Activated B cell treated with CpG ODN at 0.5 μM for 24 hours (primary cell): ENCODE results near the gene LONRF3. TPM values are rescaled to one million over a fixed set of nuclear protein-coding genes. Genes with fewer than 3 reads are reported as not detected.
A peak's percentile ranks its signal among the peaks of the same experiment; 100 is the strongest.

ENCODE experiments used
- ATAC-seq: fragments of 200-7000 bp; cut with Tn5 transposase; one replicate; pipeline ENCODE4 v1.10.0; 2021; ENCODE audit warnings: low read depth, mild to moderate bottlenecking, moderate library complexity
- CTCF ChIA-PET: fragments of 350-600 bp; sonication (Branson Sonifier 250); formaldehyde crosslinking; loops from one replicate; lab custom pipeline; 2021; ENCODE audit warnings: antibody characterized with exemption; lab: Charles Lee
- POLR2A ChIA-PET: fragments of 350-600 bp; sonication (Branson Sonifier 250); formaldehyde crosslinking; loops from one replicate; lab custom pipeline; 2021; ENCODE audit warnings: antibody characterized with exemption; lab: Charles Lee
- DNase-seq: peaks from one replicate; pipeline ENCODE4 v3.0.0; 2022
- H3K27ac Mint-ChIP-seq: one replicate; pipeline ENCODE4 v1.8.0; 2020; ENCODE audit warnings: mixed read lengths
- H3K27me3 Mint-ChIP-seq: one replicate; pipeline ENCODE4 v1.8.0; 2021; ENCODE audit warnings: mixed read lengths
- H3K36me3 Mint-ChIP-seq: one replicate; pipeline ENCODE4 v1.8.0; 2021; ENCODE audit warnings: low read depth, mixed read lengths
- H3K4me1 Mint-ChIP-seq: one replicate; pipeline ENCODE4 v1.8.0; 2021; ENCODE audit warnings: mixed read lengths
- H3K4me3 Mint-ChIP-seq: one replicate; pipeline ENCODE4 v1.8.0; 2020; ENCODE audit warnings: mild to moderate bottlenecking, mixed read lengths
- H3K9me3 Mint-ChIP-seq: one replicate; pipeline ENCODE4 v1.8.0; 2020; ENCODE audit warnings: mixed read lengths
- CTCF ChIP-seq: fragments of 200-600 bp; IDR thresholded peaks from one replicate; pipeline ENCODE4 v1.8.0; 2022; ENCODE audit warnings: antibody characterized with exemption, mild to moderate bottlenecking
- intact Hi-C: fragments of 100-400 bp; cut with micrococcal nuclease; formaldehyde crosslinking; loops from one replicate; pipeline ENCODE4 v1.15.1; 2024
- total RNA-seq: library from RNA; stranded (reverse); gene quantifications from 2 replicates; pipeline ENCODE4 v1.2.3, GENCODE V29; 2022

The LONRF3 gene
- total RNA-seq, 1 donor from 2014 or later, result 1.3 TPM

GRCh38 chrX:119003462-119003861 is 29.0 kb downstream of the LONRF3 start:
- Mint-ChIP-seq H3K27ac (no peak overlapping the region), H3K4me1 (no peaks in the 10 kb centered on the region), H3K4me3 (no peak overlapping the region), H3K9me3 (no peaks in the 10 kb centered on the region), H3K36me3 (no peaks in the 10 kb centered on the region), H3K27me3 (peaks cover 3% of the 10 kb centered on the region)
- ChIA-PET POLR2A (no interaction called here), CTCF (interaction anchor here (6.3 kb wide), 1 partner anchor 62 kb away, joined by 44 read pairs; no protein-coding TSS in a partner anchor)
- intact Hi-C loops, result no loop called here
- DNase-seq (no peak), ATAC-seq (no peak)
- no peak for TF ChIP-seq CTCF

- DNase-seq, result peak; percentile 35
- ChIA-PET POLR2A (no interaction called here), CTCF (interaction anchor here (0.8 to 6.3 kb wide), 10 partner anchors 10 to 160 kb away, joined by 3 to 44 read pairs (median 4); partner anchors contain the start of gene LONRF3)
- H3K9me3 Mint-ChIP-seq, result no peaks in the 10 kb centered on the region
- no peak overlapping the region for H3K4me3 Mint-ChIP-seq
- H3K4me1 Mint-ChIP-seq, result no peaks in the 10 kb centered on the region
- H3K27me3 Mint-ChIP-seq, result peaks cover 3% of the 10 kb centered on the region
- peak; percentile 17 for TF ChIP-seq CTCF
- intact Hi-C loops, result loop anchor here (1.0 to 5.0 kb wide), 4 partner anchors 10 to 213 kb away; no protein-coding TSS in a partner anchor
- H3K27ac Mint-ChIP-seq, result no peak overlapping the region
- no peaks in the 10 kb centered on the region for H3K36me3 Mint-ChIP-seq
- ATAC-seq, result peak; percentile 84
Measured at GRCh38 chrX:119004920-119005524, 30.6 kb downstream of the LONRF3 start.

GRCh38 chrX:119007189-119007770 is 32.9 kb downstream of the LONRF3 start:
- Mint-ChIP-seq H3K36me3 (no peaks in the 10 kb centered on the region), H3K9me3 (no peaks in the 10 kb centered on the region), H3K27me3 (peaks cover 3% of the 10 kb centered on the region), H3K4me1 (no peaks in the 10 kb centered on the region), H3K27ac (no peak overlapping the region), H3K4me3 (no peak overlapping the region)
- ATAC-seq, result no peak
- CTCF ChIA-PET, result interaction anchor here (1.3 to 6.3 kb wide), 2 partner anchors 59 to 160 kb away, joined by 6 to 44 read pairs; no protein-coding TSS in a partner anchor
- DNase-seq, result no peak
- POLR2A ChIA-PET, result no interaction called here
- intact Hi-C loops, result loop anchor here (5.0 kb wide), 1 partner anchor 110 kb away; no protein-coding TSS in a partner anchor
- TF ChIP-seq CTCF, result no peak

GRCh38 chrX:119008110-119008744 is 33.8 kb downstream of the LONRF3 start:
- CTCF ChIA-PET, result interaction anchor here (0.7 to 6.3 kb wide), 6 partner anchors 58 to 169 kb away, joined by 3 to 44 read pairs (median 5); no protein-coding TSS in a partner anchor
- Mint-ChIP-seq H3K4me1 (no peaks in the 10 kb centered on the region), H3K4me3 (no peak overlapping the region), H3K36me3 (no peaks in the 10 kb centered on the region), H3K27ac (no peak overlapping the region), H3K9me3 (no peaks in the 10 kb centered on the region), H3K27me3 (peaks cover 3% of the 10 kb centered on the region)
- ATAC-seq (peak; percentile 58), DNase-seq (peak; percentile 18)
- POLR2A ChIA-PET, result interaction anchor here (0.8 kb wide), 1 partner anchor 59 kb away, joined by 6 read pairs; no protein-coding TSS in a partner anchor
- intact Hi-C loops, result loop anchor here (1.0 to 5.0 kb wide), 2 partner anchors 109 to 161 kb away; no protein-coding TSS in a partner anchor
- TF ChIP-seq CTCF, result peak; percentile 35
